ENCODE measurements around the gene CTPS1. TPM values are rescaled to one million over a fixed set of nuclear protein-coding genes. Genes with fewer than 3 reads are reported as not detected.

Gene CTPS1
- total RNA-seq, 4 donors from 2014 or later: 30.9 to 70.1 (median 51.3) TPM

DNA sequence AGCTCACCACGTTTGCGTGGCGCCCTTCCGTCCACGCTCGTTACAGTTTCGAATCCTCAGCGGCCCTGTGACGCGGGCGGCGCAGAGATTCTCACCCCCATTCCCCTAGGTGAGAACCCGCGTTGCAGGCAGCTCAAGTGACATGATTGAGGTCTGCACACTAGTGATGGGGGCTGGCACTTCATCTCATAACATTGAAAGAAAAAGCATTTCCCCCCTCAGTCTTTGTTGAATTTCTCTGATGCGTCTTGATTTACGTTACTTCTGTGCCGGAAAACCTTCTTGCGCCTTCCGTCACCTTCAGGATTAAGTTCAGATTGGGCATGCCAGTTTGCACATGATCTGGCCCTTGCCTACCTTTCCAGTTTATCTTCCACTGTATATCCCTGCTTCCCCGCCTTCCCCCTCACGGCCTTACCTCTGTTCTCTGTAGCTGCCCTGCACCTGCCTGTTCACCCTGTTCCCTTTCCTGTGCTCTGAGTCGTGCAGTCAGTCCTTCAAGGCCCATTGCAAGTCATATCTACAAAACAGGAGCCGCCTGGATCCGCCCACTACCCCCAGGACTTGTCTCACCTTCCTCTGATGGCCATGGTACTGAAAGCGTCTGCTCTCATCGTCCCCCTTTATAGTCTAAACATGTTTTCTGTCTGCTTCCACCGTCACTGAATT is 1.1 kb downstream of the CTPS1 start:
- H3K9me3 ChIP-seq: no peaks in the 10 kb centered on the region
- TF ChIP-seq POLR2A (IDR thresholded peaks at IDR 0.05) (no peak), CTCF (IDR thresholded peaks at IDR 0.05) (no peak)
- H3K27me3 ChIP-seq: no peaks in the 10 kb centered on the region
- peak overlapping the region; percentile 97 to 98 for H3K27ac ChIP-seq
- peak; percentile 29 to 33 for DNase-seq
- peaks cover 5 to 10% of the 10 kb centered on the region in 2 donors for H3K4me1 ChIP-seq
- intact Hi-C loops (cut with DNase I; ENCODE audit: low total_unique reads): no loop called here
- H3K36me3 ChIP-seq: no peaks in the 10 kb centered on the region
- peak overlapping the region; percentile 54 to 62 for H3K4me3 ChIP-seq

- peak overlapping the region; percentile 97 to 98 for H3K27ac ChIP-seq
- TF ChIP-seq POLR2A (IDR thresholded peaks at IDR 0.05): no peak
- TF ChIP-seq CTCF (IDR thresholded peaks at IDR 0.05): no peak
- DNase-seq: peak; percentile 40 to 45
- H3K9me3 ChIP-seq: no peaks in the 10 kb centered on the region
- H3K27me3 ChIP-seq: no peaks in the 10 kb centered on the region
- peak overlapping the region; percentile 5 to 54 for H3K4me3 ChIP-seq
- intact Hi-C loops (cut with DNase I; ENCODE audit: low total_unique reads): no loop called here
- H3K4me1 ChIP-seq: peaks cover 5 to 13% of the 10 kb centered on the region in 2 donors
- no peaks in the 10 kb centered on the region for H3K36me3 ChIP-seq
Measured at GRCh38 chr1:40981691-40982448, 2.4 kb downstream of the CTPS1 start.

- no peaks in the 10 kb centered on the region for H3K36me3 ChIP-seq
- peak in 1 of 2 donors; percentile 42 for DNase-seq
- no peaks in the 10 kb centered on the region for H3K9me3 ChIP-seq
- H3K4me1 ChIP-seq: peaks cover 5 to 13% of the 10 kb centered on the region in 2 donors
- H3K27ac ChIP-seq: peak overlapping the region; percentile 97 to 98
- peak overlapping the region; percentile 5 to 54 for H3K4me3 ChIP-seq
- intact Hi-C loops (cut with DNase I; ENCODE audit: low total_unique reads): no loop called here
- no peak for TF ChIP-seq POLR2A (IDR thresholded peaks at IDR 0.05)
- no peak for TF ChIP-seq CTCF (IDR thresholded peaks at IDR 0.05)
- no peaks in the 10 kb centered on the region for H3K27me3 ChIP-seq
Measured at GRCh38 chr1:40982721-40983120, 3.2 kb downstream of the CTPS1 start.

DNA sequence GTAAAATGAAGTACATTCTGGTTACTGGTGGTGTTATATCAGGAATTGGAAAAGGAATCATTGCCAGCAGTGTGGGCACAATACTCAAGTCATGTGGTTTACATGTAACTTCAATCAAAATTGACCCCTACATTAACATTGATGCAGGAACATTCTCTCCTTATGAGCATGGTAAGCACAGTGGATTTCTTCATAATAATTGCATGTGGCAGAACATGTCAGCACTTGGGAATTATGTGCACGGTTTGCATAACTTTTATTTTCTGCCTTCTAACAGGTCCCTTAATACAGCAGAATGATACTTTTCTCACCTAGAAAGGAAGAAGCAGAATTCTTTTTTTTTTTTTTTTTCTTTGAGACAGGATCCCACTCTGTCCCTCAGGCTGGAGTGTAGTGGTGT is 3.8 kb downstream of the CTPS1 start:
- intact Hi-C loops (cut with DNase I; ENCODE audit: low total_unique reads): no loop called here
- H3K4me3 ChIP-seq: no peak overlapping the region
- H3K27me3 ChIP-seq: no peaks in the 10 kb centered on the region
- TF ChIP-seq POLR2A (IDR thresholded peaks at IDR 0.05): no peak
- no peak for TF ChIP-seq CTCF (IDR thresholded peaks at IDR 0.05)
- no peak for DNase-seq
- peak overlapping the region; percentile 97 to 98 for H3K27ac ChIP-seq
- H3K36me3 ChIP-seq: no peaks in the 10 kb centered on the region
- H3K9me3 ChIP-seq: no peaks in the 10 kb centered on the region
- H3K4me1 ChIP-seq: peaks cover 5 to 13% of the 10 kb centered on the region in 2 donors

DNA sequence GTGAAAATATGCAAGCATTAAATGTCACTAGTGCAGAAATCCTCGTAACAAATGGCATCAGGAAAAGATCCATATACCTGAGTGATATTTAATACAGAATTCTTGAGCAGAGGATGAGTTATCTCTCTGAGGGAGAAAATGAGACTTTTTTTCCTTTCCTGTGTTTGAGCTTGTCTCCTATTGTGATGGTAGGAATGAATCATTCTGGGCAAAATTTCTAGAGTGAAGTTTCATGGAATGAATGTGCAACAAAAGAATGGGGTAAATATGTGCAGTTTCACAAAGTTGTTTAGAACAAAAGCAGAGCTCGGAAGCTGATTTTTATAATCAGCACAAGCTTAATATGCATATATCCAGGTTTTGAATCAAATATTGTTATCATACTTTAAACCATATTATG is 4.6 kb downstream of the CTPS1 start:
- Histone ChIP-seq H3K4me3 (no peak overlapping the region), H3K9me3 (no peaks in the 10 kb centered on the region), H3K27ac (peak overlapping the region; percentile 97 to 98), H3K27me3 (no peaks in the 10 kb centered on the region), H3K36me3 (no peaks in the 10 kb centered on the region), H3K4me1 (peaks cover 2 to 13% of the 10 kb centered on the region in 2 donors)
- intact Hi-C loops (cut with DNase I; ENCODE audit: low total_unique reads): no loop called here
- TF ChIP-seq POLR2A (IDR thresholded peaks at IDR 0.05): no peak
- TF ChIP-seq CTCF (IDR thresholded peaks at IDR 0.05): no peak
- DNase-seq: no peak

All from uterus (tissue), 4 donors.